IMR-90 (cell line): ENCODE measurements around the gene FSIP1. TPM values are rescaled to one million over a fixed set of nuclear protein-coding genes. Genes with fewer than 3 reads are reported as not detected.

Experiments
- ATAC-seq: fragments of 200-7000 bp; cut with Tn5 transposase; 2 replicates; pipeline ENCODE4 v1.9.1; 2020; ENCODE audit warnings: low read depth, mild to moderate bottlenecking, moderate library complexity
- BruUV-seq: library from RNA; stranded (reverse); fragments of 400-500 nt; replicated peaks from 2 replicates; lab custom pipeline; 2021; lab: Mats Ljungman, UMichigan
- CTCF ChIA-PET: fragments of 300-600 bp; formaldehyde crosslinking; extraction: SDS; loops from one replicate; lab custom pipeline; 2021; ENCODE audit warnings: antibody characterized with exemption; lab: Yijun Ruan, JAX
- POLR2A ChIA-PET: fragments of 300-600 bp; sonication (Branson Sonifier 250); formaldehyde crosslinking; loops from one replicate; lab custom pipeline; 2022; ENCODE audit warnings: antibody characterized with exemption; ENCODE audit not compliant: unreplicated experiment; lab: Charles Lee
- DNase-seq: peaks from one replicate; pipeline ENCODE4 v3.0.0; 2013
- H2AFZ ChIP-seq: replicated peaks from 2 replicates; pipeline ENCODE3; 2013; ENCODE audit warnings: low read length, mild to moderate bottlenecking; ENCODE audit not compliant: poor library complexity
- H2AK5ac ChIP-seq: 2 replicates; pipeline ENCODE4 v1.6.1; 2013; ENCODE audit warnings: low read depth, low read length, inconsistent platforms
- H2AK9ac ChIP-seq: replicated peaks from 2 replicates; pipeline ENCODE3; 2013; ENCODE audit warnings: mild to moderate bottlenecking, low read depth, low read length, moderate library complexity; ENCODE audit not compliant: poor library complexity
- H2BK120ac ChIP-seq: 2 replicates; pipeline ENCODE4 v1.6.1; 2013; ENCODE audit warnings: low read depth, low read length, inconsistent platforms
- H2BK15ac ChIP-seq: 3 replicates; pipeline ENCODE4 v1.6.1; 2013; ENCODE audit warnings: low read depth, low read length, inconsistent platforms
- H2BK20ac ChIP-seq: 2 replicates; pipeline ENCODE4 v1.6.1; 2013; ENCODE audit warnings: low read depth, mild to moderate bottlenecking, inconsistent platforms, low read length, moderate library complexity
- H2BK5ac ChIP-seq: 2 replicates; pipeline ENCODE4 v1.6.1; 2013; ENCODE audit warnings: mild to moderate bottlenecking, low read depth, low read length, inconsistent platforms; ENCODE audit not compliant: poor library complexity, severe bottlenecking
- H3K14ac ChIP-seq: replicated peaks from 2 replicates; pipeline ENCODE4 v1.6.1; 2013; ENCODE audit warnings: low read depth, low read length, inconsistent platforms
- H3K18ac ChIP-seq: 2 replicates; pipeline ENCODE4 v1.6.1; 2013; ENCODE audit warnings: low read depth, low read length, control low read depth
- H3K23ac ChIP-seq: 2 replicates; pipeline ENCODE4 v1.6.1; 2013; ENCODE audit warnings: low read depth, low read length, inconsistent platforms
- H3K27ac ChIP-seq: 2 replicates; pipeline ENCODE4 v1.5.1; 2013; ENCODE audit warnings: mild to moderate bottlenecking, control low read depth, low read length; ENCODE audit not compliant: insufficient read depth
- H3K27me3 ChIP-seq: 2 replicates; pipeline ENCODE4 v1.6.1; 2013; ENCODE audit warnings: low read length; ENCODE audit not compliant: control insufficient read depth, insufficient read depth
- H3K36me3 ChIP-seq: 2 replicates; pipeline ENCODE4 v1.6.1; 2013; ENCODE audit warnings: low read length, mixed read lengths; ENCODE audit not compliant: control insufficient read depth, insufficient read depth
- H3K4ac ChIP-seq: 2 replicates; pipeline ENCODE4 v1.6.1; 2013; ENCODE audit warnings: low read depth, low read length, inconsistent platforms
- H3K4me1 ChIP-seq: 2 replicates; pipeline ENCODE4 v1.6.1; 2013; ENCODE audit warnings: low read length, mixed read lengths; ENCODE audit not compliant: control insufficient read depth, insufficient read depth
- H3K4me2 ChIP-seq: 2 replicates; pipeline ENCODE4 v1.6.1; 2013; ENCODE audit warnings: low read depth, mild to moderate bottlenecking, control low read depth, low read length, moderate library complexity
- H3K4me3 ChIP-seq: 2 replicates; pipeline ENCODE4 v1.5.1; 2013; ENCODE audit warnings: low read depth, mild to moderate bottlenecking, control low read depth, low read length, moderate library complexity; ENCODE audit not compliant: insufficient read depth
- H3K56ac ChIP-seq: 2 replicates; pipeline ENCODE4 v1.6.1; 2013; ENCODE audit warnings: low read length, inconsistent platforms; ENCODE audit not compliant: insufficient read depth; ENCODE audit errors: extremely low read depth
- H3K79me1 ChIP-seq, 2 experiments: 2 replicates each; pipeline ENCODE4 v1.6.1; 2013; ENCODE audit warnings: low read length in 2 of 2, inconsistent platforms in 1 of 2, low read depth in 1 of 2
- H3K9ac ChIP-seq: 2 replicates; pipeline ENCODE4 v1.6.1; 2013; ENCODE audit warnings: low read depth, low read length, control low read depth
- H3K9me1 ChIP-seq: 2 replicates; pipeline ENCODE4 v1.6.1; 2013; ENCODE audit warnings: low read length, inconsistent platforms; ENCODE audit not compliant: insufficient read depth
- H3K9me3 ChIP-seq: 2 replicates; pipeline ENCODE4 v1.6.1; 2013; ENCODE audit warnings: low read length; ENCODE audit not compliant: control insufficient read depth, insufficient read depth
- H4K20me1 ChIP-seq: 2 replicates; pipeline ENCODE4 v1.6.1; 2013; ENCODE audit warnings: low read length, inconsistent platforms; ENCODE audit not compliant: insufficient read depth
- H4K5ac ChIP-seq: 2 replicates; pipeline ENCODE4 v1.6.1; 2013; ENCODE audit warnings: mild to moderate bottlenecking, low read depth, low read length, control low read depth
- H4K8ac ChIP-seq, 2 experiments: 2 replicates each; pipeline ENCODE4 v1.6.1; 2013; ENCODE audit warnings: low read depth in 2 of 2, low read length in 2 of 2, control low read depth in 1 of 2, inconsistent platforms in 1 of 2
- H4K91ac ChIP-seq: 2 replicates; pipeline ENCODE4 v1.6.1; 2013; ENCODE audit warnings: low read depth, low read length, inconsistent platforms; ENCODE audit not compliant: insufficient read depth
- BHLHE40 ChIP-seq: fragments of 150-350 bp; IDR thresholded peaks from 2 replicates; pipeline ENCODE4 v1.6.1; 2016; ENCODE audit warnings: mild to moderate bottlenecking, low read depth, low read length
- CEBPB ChIP-seq: IDR thresholded peaks from 2 replicates; pipeline ENCODE4 v1.6.1; 2012; ENCODE audit warnings: low read depth, low read length, improper control_type of control experiment
- CHD1 ChIP-seq: IDR thresholded peaks from 2 replicates; pipeline ENCODE4 v1.6.1; 2012; ENCODE audit warnings: low read depth, low read length, improper control_type of control experiment
- ELK1 ChIP-seq: fragments of 150-350 bp; IDR thresholded peaks from 2 replicates; pipeline ENCODE4 v1.6.1; 2016; ENCODE audit warnings: low read depth, mild to moderate bottlenecking, low read length, moderate library complexity, borderline replicate concordance
- FOS ChIP-seq: fragments of 150-350 bp; IDR thresholded peaks from 2 replicates; pipeline ENCODE4 v1.6.1; 2016; ENCODE audit warnings: low read depth, low read length
- MAFK ChIP-seq: IDR thresholded peaks from 2 replicates; pipeline ENCODE4 v1.6.1; 2012; ENCODE audit warnings: low read depth, low read length, improper control_type of control experiment
- MAZ ChIP-seq: IDR thresholded peaks from 2 replicates; pipeline ENCODE4 v1.6.1; 2012; ENCODE audit warnings: low read depth, mild to moderate bottlenecking, low read length, improper control_type of control experiment, moderate library complexity, borderline replicate concordance
- MXI1 ChIP-seq: IDR thresholded peaks from 2 replicates; pipeline ENCODE4 v1.6.1; 2012; ENCODE audit warnings: low read depth, mild to moderate bottlenecking, low read length, moderate library complexity, borderline replicate concordance
- NFE2L2 ChIP-seq: fragments of 150-350 bp; IDR thresholded peaks from 2 replicates; pipeline ENCODE4 v1.6.1; 2016; ENCODE audit warnings: low read depth, mild to moderate bottlenecking, low read length
- POLR2A ChIP-seq: IDR thresholded peaks from 2 replicates; pipeline ENCODE4 v1.6.1; 2012; ENCODE audit warnings: mild to moderate bottlenecking, low read depth, low read length
- RAD21 ChIP-seq: IDR thresholded peaks from 2 replicates; pipeline ENCODE4 v1.6.1; 2012; ENCODE audit warnings: low read length, improper control_type of control experiment
- RCOR1 ChIP-seq: IDR thresholded peaks from 2 replicates; pipeline ENCODE4 v1.6.1; 2012; ENCODE audit warnings: mild to moderate bottlenecking, low read length, improper control_type of control experiment; ENCODE audit not compliant: insufficient replicate concordance
- RFX5 ChIP-seq: IDR thresholded peaks from 2 replicates; pipeline ENCODE4 v1.8.0; 2012; ENCODE audit warnings: low read depth, mild to moderate bottlenecking, low read length, moderate library complexity
- SMC3 ChIP-seq: fragments of 150-350 bp; IDR thresholded peaks from 2 replicates; pipeline ENCODE4 v1.6.1; 2016; ENCODE audit warnings: low read depth, mild to moderate bottlenecking, antibody characterized with exemption, low read length, moderate library complexity
- USF2 ChIP-seq: fragments of 150-350 bp; IDR thresholded peaks from 2 replicates; pipeline ENCODE4 v1.6.1; 2017; ENCODE audit warnings: mild to moderate bottlenecking, antibody characterized with exemption, low read length, low read depth
- dilution Hi-C: fragments of 300-500 bp; cut with HindIII; formaldehyde crosslinking; loops from one replicate; pipeline ENCODE4 v1.14.3; 2018; ENCODE audit warnings: low sequenced_read_pairs; ENCODE audit not compliant: unreplicated experiment
- in situ Hi-C: fragments of 300-500 bp; cut with MboI; formaldehyde crosslinking; loops from 3 replicates; pipeline ENCODE4 v1.14.3; 2019; ENCODE audit warnings: low sequenced_read_pairs, inconsistent platforms, mixed read lengths
- intact Hi-C: fragments of 100-400 bp; cut with micrococcal nuclease; formaldehyde crosslinking; loops from 2 replicates; pipeline ENCODE4 v1.10.0; 2022
- polyA plus RNA-seq, 3 experiments: library from polyadenylated mRNA; depleted of rRNA; stranded (reverse); fragments of >200 nt; gene quantifications; 2 replicates each; pipeline ENCODE4 v1.2.3, GENCODE V29; 2012; ENCODE audit warnings: low replicate concordance in 1 of 3
- total RNA-seq: library from RNA; depleted of rRNA; stranded (reverse); fragments of >200 nt; gene quantifications from 2 replicates; pipeline ENCODE4 v1.2.3, GENCODE V29; 2012
- TF ChIP-seq, protein P1 (sequence below): conservative IDR thresholded peaks from 2 replicates; pipeline ENCODE4 v1.5.1; 2012; ENCODE audit warnings: mild to moderate bottlenecking, low read depth, low read length, improper control_type of control experiment

The FSIP1 gene
- total and polyA plus RNA-seq, 2 of the 4 experiments (the other 2 are of a cell fraction): 0.10 to 0.18 TPM

- Histone ChIP-seq H3K4ac (no peak overlapping the region), H3K4me1 (peaks cover 7% of the 10 kb centered on the region), H3K79me1 (peaks cover 22 to 80% of the 10 kb centered on the region in 2 experiments), H3K18ac (no peak overlapping the region), H4K20me1 (peaks cover 63% of the 10 kb centered on the region), H3K56ac (no peak overlapping the region), H3K4me2 (peak overlapping the region; percentile 85; the same call in 1 of the 2 replicates), H3K27ac (no peak overlapping the region), H2AK5ac (no peak overlapping the region), H3K4me3 (no peak overlapping the region), H3K9ac (no peak overlapping the region), H3K27me3 (no peaks in the 10 kb centered on the region), H4K8ac (no peak overlapping the region), H2BK5ac (no peak overlapping the region), H2BK15ac (no peak overlapping the region), H4K5ac (no peak overlapping the region), H2BK120ac (no peak overlapping the region), H3K9me1 (peaks cover 16% of the 10 kb centered on the region), H3K23ac (no peak overlapping the region; the same call in 1 of the 2 replicates), H3K9me3 (no peaks in the 10 kb centered on the region), H3K14ac (no peak overlapping the region), H2AFZ (no peak overlapping the region), H4K91ac (no peak overlapping the region), H2AK9ac (no peak overlapping the region), H3K36me3 (no peaks in the 10 kb centered on the region), H2BK20ac (no peak overlapping the region)
- DNase-seq: no peak
- in situ Hi-C loops (no loop called here), intact Hi-C loops (loop anchor here (5.0 kb wide), 1 partner anchor 39 kb away; no protein-coding TSS in a partner anchor), dilution Hi-C loops (no loop called here)
- ATAC-seq: peak; percentile 48
- ChIA-PET CTCF (interaction anchor here (1.0 kb wide), 1 partner anchor 30 kb away, joined by 4 read pairs; no protein-coding TSS in a partner anchor), POLR2A (interaction anchor here (0.5 kb wide), 1 partner anchor 56 kb away, joined by 4 read pairs; no protein-coding TSS in a partner anchor)
- TF ChIP-seq ELK1 (no peak), NFE2L2 (no peak), POLR2A (no peak), SMC3 (no peak), CEBPB (no peak), MAFK (no peak), FOS (no peak), MAZ (no peak), MXI1 (no peak), RAD21 (no peak), BHLHE40 (no peak), RFX5 (no peak), CHD1 (no peak), USF2 (no peak), RCOR1 (no peak)
- TF ChIP-seq, protein P1, sequence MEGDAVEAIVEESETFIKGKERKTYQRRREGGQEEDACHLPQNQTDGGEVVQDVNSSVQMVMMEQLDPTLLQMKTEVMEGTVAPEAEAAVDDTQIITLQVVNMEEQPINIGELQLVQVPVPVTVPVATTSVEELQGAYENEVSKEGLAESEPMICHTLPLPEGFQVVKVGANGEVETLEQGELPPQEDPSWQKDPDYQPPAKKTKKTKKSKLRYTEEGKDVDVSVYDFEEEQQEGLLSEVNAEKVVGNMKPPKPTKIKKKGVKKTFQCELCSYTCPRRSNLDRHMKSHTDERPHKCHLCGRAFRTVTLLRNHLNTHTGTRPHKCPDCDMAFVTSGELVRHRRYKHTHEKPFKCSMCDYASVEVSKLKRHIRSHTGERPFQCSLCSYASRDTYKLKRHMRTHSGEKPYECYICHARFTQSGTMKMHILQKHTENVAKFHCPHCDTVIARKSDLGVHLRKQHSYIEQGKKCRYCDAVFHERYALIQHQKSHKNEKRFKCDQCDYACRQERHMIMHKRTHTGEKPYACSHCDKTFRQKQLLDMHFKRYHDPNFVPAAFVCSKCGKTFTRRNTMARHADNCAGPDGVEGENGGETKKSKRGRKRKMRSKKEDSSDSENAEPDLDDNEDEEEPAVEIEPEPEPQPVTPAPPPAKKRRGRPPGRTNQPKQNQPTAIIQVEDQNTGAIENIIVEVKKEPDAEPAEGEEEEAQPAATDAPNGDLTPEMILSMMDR: no peak
- no TSS peak for BruUV-seq
Observed at GRCh38 chr15:39817892-39818291, 35.3 kb upstream of the FSIP1 start.
